T-helper 1 cell treated with Interleukin-12 subunit alpha and Interleukin-12 subunit beta and Interleukin-4 antibody, amounts not matched to agents 30 ng/mL and 1 ng/mL, for 36 hours (primary cell): Measurements from ENCODE around the gene ING3. TPM values are rescaled to one million over a fixed set of nuclear protein-coding genes. Genes with fewer than 3 reads are reported as not detected.

Experiments
- intact Hi-C: fragments of 100-400 bp; cut with micrococcal nuclease; formaldehyde crosslinking; loops from one replicate; pipeline ENCODE4 v1.15.1; 2024
- total RNA-seq: library from RNA; stranded (reverse); gene quantifications from 2 replicates; pipeline ENCODE4 v1.2.3, GENCODE V29; 2022

Gene ING3
- total RNA-seq, 1 donor from 2014 or later, result 24.6 TPM

- intact Hi-C loops, result no loop called here
Observed at GRCh38 chr7:121023194-121023593, 72.6 kb downstream of the ING3 start.

- intact Hi-C loops, result no loop called here
Observed at GRCh38 chr7:121023683-121024511, 73.3 kb downstream of the ING3 start.

GRCh38 chr7:121024611-121025010 lies 74.0 kb downstream of the ING3 start:
- intact Hi-C loops, result no loop called here

- intact Hi-C loops, result no loop called here
Observed at GRCh38 chr7:121026159-121026558, 75.6 kb downstream of the ING3 start.

GRCh38 chr7:121026577-121027111 lies 76.1 kb downstream of the ING3 start:
- intact Hi-C loops, result no loop called here

Other genes with a start within 250 kb of the ING3 start
- 0.39 TPM in 1 of 2 replicates, not detected in the other for gene TSPAN12, start 92.6 kb upstream of the ING3 start, total RNA-seq
- 0.15 TPM in 1 of 2 replicates, not detected in the other for gene CPED1, start 37.9 kb downstream of the ING3 start, total RNA-seq